ENCODE data around the gene FAM181A. TPM values are rescaled to one million over a fixed set of nuclear protein-coding genes. Genes with fewer than 3 reads are reported as not detected.

The FAM181A gene
- polyA plus RNA-seq, 1 donor from 2014 or later: 0.43 TPM

GRCh38 chr14:93912782-93913181, 14.4 kb upstream of the FAM181A start:
- Histone ChIP-seq H3K27ac (ENCODE audit: low read length) (no peak overlapping the region), H3K9me2 (ENCODE audit: insufficient read depth, low read length) (no peaks in the 10 kb centered on the region), H3K4me2 (ENCODE audit: low read length) (no peak overlapping the region), H2AFZ (ENCODE audit: low read depth, low read length) (no peak overlapping the region), H3K9me3 (ENCODE audit: low read length) (no peaks in the 10 kb centered on the region), H3F3A (ENCODE audit: insufficient read depth, low read length, poor library complexity, severe bottlenecking) (no peaks in the 10 kb centered on the region), H4K20me1 (ENCODE audit: insufficient read depth) (no peaks in the 10 kb centered on the region), H3K79me2 (replicated peaks; ENCODE audit: insufficient read depth, low read length) (no peaks in the 10 kb centered on the region), H3K4me3 (ENCODE audit: low read length) (no peak overlapping the region), H3K9ac (ENCODE audit: low read length) (no peak overlapping the region), H3K27me3 (ENCODE audit: insufficient read depth, low read depth, low read length) (no peaks in the 10 kb centered on the region), H3K36me3 (ENCODE audit: insufficient read depth, low read length) (no peaks in the 10 kb centered on the region)
- no peak for TF ChIP-seq SMC3 (conservative IDR thresholded peaks at IDR 0.05; ENCODE audit: poor library complexity)
- no peak for TF ChIP-seq MXI1 (conservative IDR thresholded peaks at IDR 0.05; ENCODE audit: poor library complexity, severe bottlenecking)
- TF ChIP-seq EP300 (conservative IDR thresholded peaks at IDR 0.05; ENCODE audit: poor library complexity, severe bottlenecking): no peak
- TF ChIP-seq REST (IDR thresholded peaks at IDR 0.05; ENCODE audit: borderline replicate concordance): no peak
- no peak for TF ChIP-seq TAF1 (IDR thresholded peaks at IDR 0.05; ENCODE audit: low read depth)
- TF ChIP-seq EZH2 (IDR thresholded peaks at IDR 0.05; ENCODE audit: borderline replicate concordance, insufficient read depth, low read length, poor library complexity, severe bottlenecking): no peak
- TF ChIP-seq CTCF (IDR thresholded peaks at IDR 0.05; ENCODE audit: poor library complexity, severe bottlenecking): no peak
- no peak for TF ChIP-seq RAD21 (conservative IDR thresholded peaks at IDR 0.05)
- TF ChIP-seq POLR2AphosphoS5 (IDR thresholded peaks at IDR 0.05): no peak

- TF ChIP-seq POLR2AphosphoS5 (IDR thresholded peaks at IDR 0.05): no peak
- Histone ChIP-seq H3K9ac (ENCODE audit: low read length) (no peak overlapping the region), H3K27ac (ENCODE audit: low read length) (no peak overlapping the region)
Measured at GRCh38 chr14:93914278-93914677, 12.9 kb upstream of the FAM181A start.

More at GRCh38 chr14:93914278-93914677, 12.9 kb upstream of the FAM181A start:
- no peak overlapping the region for H2AFZ ChIP-seq (ENCODE audit: low read depth, low read length)
- no peak overlapping the region for H3K4me3 ChIP-seq (ENCODE audit: low read length)
- H3K9me2 ChIP-seq (ENCODE audit: insufficient read depth, low read length): no peaks in the 10 kb centered on the region
- no peaks in the 10 kb centered on the region for H3F3A ChIP-seq (ENCODE audit: insufficient read depth, low read length, poor library complexity, severe bottlenecking)
- no peaks in the 10 kb centered on the region for H3K79me2 ChIP-seq (replicated peaks; ENCODE audit: insufficient read depth, low read length)
- no peak overlapping the region for H3K4me2 ChIP-seq (ENCODE audit: low read length)
- no peaks in the 10 kb centered on the region for H4K20me1 ChIP-seq (ENCODE audit: insufficient read depth)
- no peaks in the 10 kb centered on the region for H3K27me3 ChIP-seq (ENCODE audit: insufficient read depth, low read depth, low read length)
- no peaks in the 10 kb centered on the region for H3K36me3 ChIP-seq (ENCODE audit: insufficient read depth, low read length)
- no peaks in the 10 kb centered on the region for H3K9me3 ChIP-seq (ENCODE audit: low read length)
